Measurements from ENCODE around the gene HIP1R.

DNA sequence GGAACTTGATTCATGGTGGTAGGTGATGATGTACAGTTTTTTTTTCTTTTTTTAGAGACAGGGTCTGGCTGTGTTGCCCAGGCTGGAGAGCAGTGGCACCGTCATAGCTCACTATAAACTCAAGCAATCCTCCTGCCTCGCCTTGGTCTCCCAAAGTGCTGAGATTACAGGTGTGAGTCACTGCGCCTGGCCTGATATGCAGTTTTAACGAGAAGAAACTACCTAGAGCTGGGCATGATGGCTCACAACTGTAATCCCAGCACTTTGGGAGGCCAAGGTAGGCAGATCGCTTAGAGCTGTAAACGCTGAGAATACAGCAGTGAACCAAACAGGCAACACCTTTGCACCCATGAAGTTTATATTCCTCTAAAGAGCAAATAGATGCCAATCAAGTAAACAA lies 73.7 kb downstream of the HIP1R start:
- TF ChIP-seq, protein P1, sequence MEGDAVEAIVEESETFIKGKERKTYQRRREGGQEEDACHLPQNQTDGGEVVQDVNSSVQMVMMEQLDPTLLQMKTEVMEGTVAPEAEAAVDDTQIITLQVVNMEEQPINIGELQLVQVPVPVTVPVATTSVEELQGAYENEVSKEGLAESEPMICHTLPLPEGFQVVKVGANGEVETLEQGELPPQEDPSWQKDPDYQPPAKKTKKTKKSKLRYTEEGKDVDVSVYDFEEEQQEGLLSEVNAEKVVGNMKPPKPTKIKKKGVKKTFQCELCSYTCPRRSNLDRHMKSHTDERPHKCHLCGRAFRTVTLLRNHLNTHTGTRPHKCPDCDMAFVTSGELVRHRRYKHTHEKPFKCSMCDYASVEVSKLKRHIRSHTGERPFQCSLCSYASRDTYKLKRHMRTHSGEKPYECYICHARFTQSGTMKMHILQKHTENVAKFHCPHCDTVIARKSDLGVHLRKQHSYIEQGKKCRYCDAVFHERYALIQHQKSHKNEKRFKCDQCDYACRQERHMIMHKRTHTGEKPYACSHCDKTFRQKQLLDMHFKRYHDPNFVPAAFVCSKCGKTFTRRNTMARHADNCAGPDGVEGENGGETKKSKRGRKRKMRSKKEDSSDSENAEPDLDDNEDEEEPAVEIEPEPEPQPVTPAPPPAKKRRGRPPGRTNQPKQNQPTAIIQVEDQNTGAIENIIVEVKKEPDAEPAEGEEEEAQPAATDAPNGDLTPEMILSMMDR (IDR thresholded peaks at IDR 0.05): no peak
- TF ChIP-seq POLR2A (IDR thresholded peaks at IDR 0.05) (no peak), EP300 (IDR thresholded peaks at IDR 0.05) (no peak)

All from ovary (tissue), 3 donors.